ENCODE measurements around the gene RBMS1. TPM values are rescaled to one million over a fixed set of nuclear protein-coding genes. Genes with fewer than 3 reads are reported as not detected.
"Not testable (repeated sequence)": the region's sequence is repeated elsewhere in the genome, so short reads cannot be mapped to it uniquely, and the experiment has no call there.

Gene RBMS1
- total RNA-seq, 1 donor from 2014 or later, result 28.4 TPM

DNA sequence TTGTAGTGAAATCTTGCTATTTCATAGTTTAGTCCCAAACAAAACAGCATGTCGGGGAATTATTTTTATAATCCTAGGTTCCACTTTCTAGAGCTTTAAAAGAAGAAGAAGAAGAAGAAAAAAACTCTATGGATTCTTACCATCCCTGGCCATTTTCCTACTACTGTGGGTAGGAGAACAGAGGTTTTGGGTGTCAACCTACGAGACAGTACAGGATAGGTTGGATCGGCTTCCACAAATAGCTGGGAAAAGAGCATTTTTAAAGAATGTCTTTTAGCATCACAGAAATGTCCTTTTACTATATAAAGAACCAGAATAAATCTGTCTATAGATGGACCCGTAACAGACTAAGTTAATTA lies 65.2 kb downstream of the RBMS1 start:
- TF ChIP-seq, protein P1, sequence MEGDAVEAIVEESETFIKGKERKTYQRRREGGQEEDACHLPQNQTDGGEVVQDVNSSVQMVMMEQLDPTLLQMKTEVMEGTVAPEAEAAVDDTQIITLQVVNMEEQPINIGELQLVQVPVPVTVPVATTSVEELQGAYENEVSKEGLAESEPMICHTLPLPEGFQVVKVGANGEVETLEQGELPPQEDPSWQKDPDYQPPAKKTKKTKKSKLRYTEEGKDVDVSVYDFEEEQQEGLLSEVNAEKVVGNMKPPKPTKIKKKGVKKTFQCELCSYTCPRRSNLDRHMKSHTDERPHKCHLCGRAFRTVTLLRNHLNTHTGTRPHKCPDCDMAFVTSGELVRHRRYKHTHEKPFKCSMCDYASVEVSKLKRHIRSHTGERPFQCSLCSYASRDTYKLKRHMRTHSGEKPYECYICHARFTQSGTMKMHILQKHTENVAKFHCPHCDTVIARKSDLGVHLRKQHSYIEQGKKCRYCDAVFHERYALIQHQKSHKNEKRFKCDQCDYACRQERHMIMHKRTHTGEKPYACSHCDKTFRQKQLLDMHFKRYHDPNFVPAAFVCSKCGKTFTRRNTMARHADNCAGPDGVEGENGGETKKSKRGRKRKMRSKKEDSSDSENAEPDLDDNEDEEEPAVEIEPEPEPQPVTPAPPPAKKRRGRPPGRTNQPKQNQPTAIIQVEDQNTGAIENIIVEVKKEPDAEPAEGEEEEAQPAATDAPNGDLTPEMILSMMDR (conservative IDR thresholded peaks at IDR 0.05), result no peak
- H3K4me3 Mint-ChIP-seq, result no peak overlapping the region
- peaks cover 11% of the 10 kb centered on the region for H3K36me3 Mint-ChIP-seq (ENCODE audit: low read depth)
- H3K27ac Mint-ChIP-seq (ENCODE audit: unreplicated experiment), result no peak overlapping the region
- peaks cover 6% of the 10 kb centered on the region for H3K9me3 Mint-ChIP-seq
- H3K27me3 Mint-ChIP-seq (ENCODE audit: low read depth), result no peaks in the 10 kb centered on the region
- H3K4me1 Mint-ChIP-seq, result peaks cover 28% of the 10 kb centered on the region
- DNase-seq (ENCODE audit: low read depth, low spot score), result no peak

DNA sequence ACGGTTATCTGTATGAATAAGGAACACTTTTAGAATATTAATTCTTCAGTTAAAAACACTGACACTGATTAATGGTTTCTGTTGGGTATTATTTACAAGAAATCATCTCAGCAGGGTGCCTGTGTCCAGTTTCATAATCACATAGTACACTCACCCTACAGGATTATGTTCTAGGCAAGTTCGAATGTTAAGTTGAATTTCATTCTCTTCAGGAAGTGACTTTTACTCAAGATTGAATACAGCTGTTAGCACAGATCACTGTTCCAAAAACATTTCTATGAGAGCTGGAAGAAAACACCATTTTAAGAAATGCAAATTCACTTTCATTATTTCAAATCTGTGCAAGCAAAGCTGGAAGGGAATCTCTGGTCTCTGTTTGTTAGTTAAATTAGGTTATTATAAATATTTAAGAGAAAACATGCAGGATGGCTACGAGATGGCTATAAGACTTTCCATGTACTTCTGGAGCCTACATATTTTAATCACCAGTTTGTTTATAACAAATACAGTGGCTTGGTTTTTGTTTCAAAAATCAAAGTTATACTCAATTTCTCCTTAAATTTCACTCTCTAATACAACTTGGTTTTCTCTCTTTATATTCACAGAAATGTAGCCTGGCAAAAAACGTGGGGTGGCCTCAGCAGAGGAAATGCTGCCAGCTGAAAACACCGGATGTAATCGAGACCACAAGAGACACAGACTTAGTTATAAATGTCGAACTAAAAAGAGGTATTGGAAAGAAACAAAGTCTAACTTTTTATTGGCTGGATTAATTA lies 65.8 kb downstream of the RBMS1 start:
- Mint-ChIP-seq H3K27ac (ENCODE audit: unreplicated experiment) (no peak overlapping the region), H3K4me3 (no peak overlapping the region), H3K9me3 (peaks cover 6% of the 10 kb centered on the region), H3K27me3 (ENCODE audit: low read depth) (no peaks in the 10 kb centered on the region), H3K4me1 (peaks cover 28% of the 10 kb centered on the region), H3K36me3 (ENCODE audit: low read depth) (peaks cover 11% of the 10 kb centered on the region)
- no peak for DNase-seq (ENCODE audit: low read depth, low spot score)
- TF ChIP-seq, protein P1 (conservative IDR thresholded peaks at IDR 0.05), result no peak

DNA sequence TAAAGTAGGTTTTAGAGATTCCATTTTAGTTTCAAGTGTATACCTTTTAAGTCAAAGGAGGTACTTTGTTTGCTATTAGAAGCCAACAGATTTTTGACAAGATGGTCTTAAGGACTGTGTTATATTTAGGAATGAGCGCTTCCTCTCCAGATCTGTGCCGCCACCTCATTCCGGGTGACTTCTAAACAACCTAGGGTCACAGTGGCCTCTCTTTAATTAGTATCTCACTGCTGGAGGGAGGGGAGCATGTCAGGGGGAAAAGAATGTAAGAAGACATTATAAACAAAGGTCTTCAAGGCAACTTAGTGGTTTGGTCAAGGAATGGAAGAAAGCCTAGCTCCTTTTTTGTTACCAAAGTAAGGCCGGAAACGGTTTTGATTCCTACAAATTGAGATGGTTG lies 67.0 kb downstream of the RBMS1 start:
- TF ChIP-seq, protein P1 (conservative IDR thresholded peaks at IDR 0.05), result no peak
- H3K9me3 Mint-ChIP-seq, result peaks cover 6% of the 10 kb centered on the region
- H3K4me1 Mint-ChIP-seq, result peaks cover 28% of the 10 kb centered on the region
- peak overlapping the region; percentile 9 for H3K27ac Mint-ChIP-seq (ENCODE audit: unreplicated experiment)
- no peaks in the 10 kb centered on the region for H3K27me3 Mint-ChIP-seq (ENCODE audit: low read depth)
- no peak for DNase-seq (ENCODE audit: low read depth, low spot score)
- H3K4me3 Mint-ChIP-seq, result peak overlapping the region; percentile 6
- peaks cover 12% of the 10 kb centered on the region for H3K36me3 Mint-ChIP-seq (ENCODE audit: low read depth)

DNA sequence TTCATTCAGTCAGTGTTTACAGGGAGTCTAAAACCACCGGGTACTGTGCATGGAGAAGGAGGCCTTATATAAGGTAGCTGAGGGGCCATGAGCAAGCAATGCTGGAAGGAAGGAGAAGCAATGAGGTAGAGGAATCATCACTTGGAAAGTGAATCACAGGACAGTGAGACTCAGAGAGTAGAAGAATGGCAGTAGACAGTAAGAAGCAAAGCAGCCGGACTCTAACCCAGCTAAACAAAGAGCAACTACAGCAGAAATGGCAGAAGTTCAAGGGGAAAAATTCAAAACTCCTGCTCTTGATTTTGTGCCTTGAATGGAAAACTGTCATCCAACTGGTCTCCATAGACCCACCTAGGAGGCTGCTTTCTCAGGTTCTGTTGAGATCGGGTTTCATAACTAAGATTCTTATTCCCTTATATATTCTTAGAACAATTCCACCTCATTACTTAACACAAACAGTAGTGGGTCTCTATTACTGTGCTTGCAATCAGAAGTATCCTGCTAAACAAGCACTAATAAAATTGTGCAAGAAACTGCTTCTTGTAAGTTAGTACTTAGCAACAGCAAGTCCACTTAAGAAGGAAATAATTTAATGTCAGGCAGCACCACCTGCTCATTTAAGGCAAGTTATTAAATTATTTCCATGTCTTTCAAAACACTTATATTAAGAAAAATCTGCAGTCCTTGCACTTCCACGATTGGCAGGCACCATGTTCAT lies 68.0 kb downstream of the RBMS1 start:
- peak overlapping the region; percentile 14 for H3K27ac Mint-ChIP-seq (ENCODE audit: unreplicated experiment)
- H3K9me3 Mint-ChIP-seq, result peaks cover 4% of the 10 kb centered on the region
- peaks cover 7% of the 10 kb centered on the region for H3K36me3 Mint-ChIP-seq (ENCODE audit: low read depth)
- no peak for DNase-seq (ENCODE audit: low read depth, low spot score)
- TF ChIP-seq, protein P1 (conservative IDR thresholded peaks at IDR 0.05), result no peak
- no peaks in the 10 kb centered on the region for H3K27me3 Mint-ChIP-seq (ENCODE audit: low read depth)
- peaks cover 28% of the 10 kb centered on the region for H3K4me1 Mint-ChIP-seq
- no peak overlapping the region for H3K4me3 Mint-ChIP-seq

DNA sequence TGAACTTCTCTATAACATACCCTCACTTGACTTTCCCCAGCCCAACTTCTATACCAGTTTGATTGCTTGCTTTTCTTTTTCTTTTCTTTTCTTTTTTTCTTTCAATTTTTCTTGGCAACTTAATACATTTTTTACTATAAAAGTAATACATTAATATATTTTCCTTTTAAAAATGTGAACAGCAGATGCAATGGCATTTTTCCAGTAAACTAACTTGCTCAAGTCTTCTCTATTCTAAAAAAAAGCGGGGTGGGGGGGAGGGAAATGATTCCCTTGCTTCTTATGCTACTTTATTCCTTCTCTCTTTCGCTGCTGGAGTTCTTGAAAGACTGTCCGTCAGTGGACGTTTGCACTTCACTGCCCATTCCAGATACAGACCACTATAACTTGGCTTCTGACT lies 70.5 kb downstream of the RBMS1 start:
- H3K4me1 Mint-ChIP-seq, result peaks cover 25% of the 10 kb centered on the region
- peaks cover 7% of the 10 kb centered on the region for H3K27me3 Mint-ChIP-seq (ENCODE audit: low read depth)
- DNase-seq (ENCODE audit: low read depth, low spot score), result no peak
- H3K36me3 Mint-ChIP-seq (ENCODE audit: low read depth), result peaks cover 3% of the 10 kb centered on the region
- H3K4me3 Mint-ChIP-seq, result no peak overlapping the region
- H3K9me3 Mint-ChIP-seq, result no peaks in the 10 kb centered on the region
- TF ChIP-seq, protein P1 (conservative IDR thresholded peaks at IDR 0.05), result no peak
- H3K27ac Mint-ChIP-seq (ENCODE audit: unreplicated experiment), result no peak overlapping the region

DNA sequence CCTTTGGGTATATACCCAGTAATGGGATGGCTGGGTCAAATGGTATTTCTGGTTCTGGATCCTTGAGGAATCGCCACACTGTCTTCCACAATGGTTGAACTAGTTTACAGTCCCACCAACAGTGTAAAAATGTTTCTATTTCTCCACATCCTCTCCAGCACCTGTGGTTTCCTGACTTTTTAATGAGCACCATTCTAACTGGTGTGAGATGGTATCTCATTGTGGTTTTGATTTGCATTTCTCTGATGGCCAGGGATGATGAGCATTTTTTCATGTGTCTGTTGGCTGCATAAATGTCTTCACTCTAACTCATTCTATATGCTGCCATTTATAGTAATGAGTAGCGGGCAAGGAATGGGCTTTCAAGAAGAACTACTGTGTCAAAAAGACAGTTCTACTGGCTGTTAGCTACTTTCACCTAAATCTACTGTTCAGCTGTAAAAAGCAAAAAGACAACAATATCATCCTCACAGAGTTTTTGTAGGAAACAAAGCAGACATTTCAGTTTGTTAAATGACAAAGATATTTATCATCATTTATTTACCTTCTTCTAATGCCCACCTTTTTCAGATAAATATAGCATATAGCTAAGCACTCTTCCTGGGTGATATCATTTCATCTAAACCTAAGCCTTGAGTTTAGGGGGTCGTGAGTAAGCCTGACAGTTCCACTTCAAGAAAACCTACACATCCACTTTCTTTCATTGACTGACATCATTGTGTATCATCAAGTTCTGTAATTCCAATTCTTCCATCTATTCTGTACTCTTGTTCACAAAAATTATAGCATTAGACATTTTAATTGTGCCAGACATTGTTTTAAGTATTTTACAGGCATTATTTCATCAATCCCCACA lies 71.7 kb downstream of the RBMS1 start:
- H3K27ac Mint-ChIP-seq (ENCODE audit: unreplicated experiment); H3K9me3 Mint-ChIP-seq; DNase-seq (ENCODE audit: low read depth, low spot score); H3K4me3 Mint-ChIP-seq; H3K36me3 Mint-ChIP-seq (ENCODE audit: low read depth): not testable (repeated sequence)
- H3K27me3 Mint-ChIP-seq (ENCODE audit: low read depth), result peaks cover 15% of the 10 kb centered on the region
- H3K4me1 Mint-ChIP-seq, result peaks cover 22% of the 10 kb centered on the region
